ENCODE data around the gene CD55.
"Not testable (repeated sequence)": the region's sequence is repeated elsewhere in the genome, so short reads cannot be mapped to it uniquely, and the experiment has no call there.

CD55 gene

GRCh38 chr1:207306603-207307002, 14.9 kb upstream of the CD55 start:
- DNase-seq: no peak

GRCh38 chr1:207308451-207309190, 12.9 kb upstream of the CD55 start:
- DNase-seq: no peak

- DNase-seq: no peak
Measured at GRCh38 chr1:207309745-207310273, 11.7 kb upstream of the CD55 start.

- no peak for DNase-seq
Measured at GRCh38 chr1:207311888-207312603, 9.4 kb upstream of the CD55 start.

GRCh38 chr1:207312604-207312920, 8.9 kb upstream of the CD55 start:
- DNase-seq: no peak

- no peak for DNase-seq
Measured at GRCh38 chr1:207313131-207313530, 8.3 kb upstream of the CD55 start.

GRCh38 chr1:207314816-207315215, 6.7 kb upstream of the CD55 start:
- no peak for DNase-seq

GRCh38 chr1:207315435-207315834, 6.0 kb upstream of the CD55 start:
- no peak for DNase-seq

- no peak for DNase-seq
Measured at GRCh38 chr1:207316141-207316540, 5.3 kb upstream of the CD55 start.

- DNase-seq: no peak
Measured at GRCh38 chr1:207316622-207317391, 4.7 kb upstream of the CD55 start.

GRCh38 chr1:207317561-207317960, 3.9 kb upstream of the CD55 start:
- no peak for DNase-seq

- DNase-seq: no peak
Measured at GRCh38 chr1:207318072-207318619, 3.3 kb upstream of the CD55 start.

- no peak for DNase-seq
Measured at GRCh38 chr1:207319199-207319598, 2.3 kb upstream of the CD55 start.

- DNase-seq: not testable (repeated sequence)
Measured at GRCh38 chr1:207320105-207320504, 1.4 kb upstream of the CD55 start.

- DNase-seq: peak in 1 of 4 experiments; percentile 61
Measured at GRCh38 chr1:207321790-207322645, 540 bp downstream of the CD55 start.

GRCh38 chr1:207323425-207324225, 2.1 kb downstream of the CD55 start:
- no peak for DNase-seq

- DNase-seq: no peak
Measured at GRCh38 chr1:207328004-207328403, 6.5 kb downstream of the CD55 start.

GRCh38 chr1:207328908-207329440, 7.5 kb downstream of the CD55 start:
- DNase-seq: no peak

- DNase-seq: no peak
Measured at GRCh38 chr1:207329469-207329868, 8.0 kb downstream of the CD55 start.

GRCh38 chr1:207330011-207330710, 8.7 kb downstream of the CD55 start:
- no peak for DNase-seq

Measured in activated CD4-positive, CD25-positive, alpha-beta regulatory T cell (primary cell).